H1 (cell line): ENCODE results near the gene RNGTT. TPM values are rescaled to one million over a fixed set of nuclear protein-coding genes. Genes with fewer than 3 reads are reported as not detected.

Source experiments
- CTCF ChIA-PET: fragments of 300-600 bp; sonication (Branson Sonifier 250); formaldehyde crosslinking; loops from one replicate; lab custom pipeline; 2021; ENCODE audit not compliant: partially characterized antibody; lab: Charles Lee
- POLR2A ChIA-PET: fragments of 300-600 bp; sonication (Branson Sonifier 250); formaldehyde crosslinking; loops from one replicate; lab custom pipeline; 2021; ENCODE audit warnings: inconsistent platforms; ENCODE audit not compliant: partially characterized antibody; lab: Charles Lee
- DNase-seq, 2 experiments: peaks; one replicate each; pipeline versions ENCODE4 v3.0.0 to v3.0.0-alpha.2; 2010 to 2022; ENCODE audit warnings: low spot score in 2 of 2, low read depth in 1 of 2, mixed read lengths in 1 of 2
- FAIRE-seq: peaks from 2 replicates; lab custom pipeline; 2011; peaks lifted over from hg19 to GRCh38; lab: Jason Lieb, UNC
- H2AFZ ChIP-seq: 2 replicates; pipeline ENCODE4 v1.8.1; 2012; ENCODE audit warnings: low read length, inconsistent platforms
- H2AK5ac ChIP-seq: 2 replicates; pipeline ENCODE4 v1.6.1; 2013; ENCODE audit warnings: low read depth, low read length
- H2BK120ac ChIP-seq: replicated peaks from 2 replicates; pipeline ENCODE3; 2013; ENCODE audit warnings: low read depth, low read length, inconsistent platforms
- H2BK12ac ChIP-seq: 2 replicates; pipeline ENCODE4 v1.6.1; 2013; ENCODE audit warnings: low read depth, low read length
- H2BK15ac ChIP-seq: 2 replicates; pipeline ENCODE4 v1.6.1; 2013; ENCODE audit warnings: low read length
- H2BK20ac ChIP-seq: 2 replicates; pipeline ENCODE4 v1.6.1; 2013; ENCODE audit warnings: low read length
- H2BK5ac ChIP-seq: 2 replicates; pipeline ENCODE4 v1.6.1; 2013; ENCODE audit warnings: low read depth, low read length
- H3K14ac ChIP-seq: 2 replicates; pipeline ENCODE4 v1.6.1; 2013; ENCODE audit warnings: inconsistent platforms; ENCODE audit not compliant: insufficient read length
- H3K18ac ChIP-seq: 2 replicates; pipeline ENCODE4 v1.6.1; 2013; ENCODE audit warnings: low read length; ENCODE audit errors: extremely low read depth
- H3K23ac ChIP-seq: 2 replicates; pipeline ENCODE4 v1.6.1; 2013; ENCODE audit warnings: inconsistent platforms; ENCODE audit not compliant: insufficient read length
- H3K23me2 ChIP-seq: 2 replicates; pipeline ENCODE4 v1.6.1; 2013; ENCODE audit warnings: low read depth, low read length
- H3K27ac ChIP-seq: 2 replicates; pipeline ENCODE4 v1.6.1; 2011; ENCODE audit warnings: low read depth, low read length, inconsistent platforms
- H3K27me3 ChIP-seq, 4 experiments: replicated peaks in 1 of 4; 1 replicate in 1 of 4; 2 replicates in 3 of 4; pipeline versions ENCODE4 v1.6.1 to v1.8.1; 2011 to 2013; ENCODE audit warnings: low read length in 3 of 4, mild to moderate bottlenecking in 3 of 4, inconsistent platforms in 2 of 4, mixed read lengths in 2 of 4, moderate library complexity in 1 of 4; ENCODE audit not compliant: control insufficient read depth in 3 of 4, insufficient read depth in 3 of 4; ENCODE audit errors: extremely low read depth in 1 of 4
- H3K36me3 ChIP-seq, 4 experiments: 2 replicates each; pipeline versions ENCODE4 v1.6.1 to v1.8.1; 2011 to 2013; ENCODE audit warnings: mild to moderate bottlenecking in 4 of 4, low read length in 3 of 4, moderate library complexity in 2 of 4, control low read depth in 1 of 4, inconsistent platforms in 1 of 4; ENCODE audit not compliant: insufficient read depth in 4 of 4, control insufficient read depth in 2 of 4
- H3K4ac ChIP-seq: replicated peaks from 2 replicates; pipeline ENCODE3; 2013; ENCODE audit warnings: low read length, low read depth, mixed read lengths, inconsistent platforms; ENCODE audit not compliant: insufficient read length
- H3K4me1 ChIP-seq, 4 experiments: replicated peaks in 1 of 4; 1 replicate in 1 of 4; 2 replicates in 3 of 4; pipeline versions ENCODE4 v1.6.1 to v1.8.1; 2011 to 2013; ENCODE audit warnings: low read length in 3 of 4, inconsistent platforms in 2 of 4, mixed read lengths in 1 of 4; ENCODE audit not compliant: insufficient read depth in 4 of 4, control insufficient read depth in 3 of 4
- H3K4me2 ChIP-seq, 2 experiments: 2 replicates each; pipeline versions ENCODE4 v1.6.1 to v1.8.1; 2011 to 2013; ENCODE audit warnings: low read depth in 2 of 2, low read length in 2 of 2, control low read depth in 1 of 2, inconsistent platforms in 1 of 2, mild to moderate bottlenecking in 1 of 2; ENCODE audit not compliant: insufficient read depth in 1 of 2
- H3K4me3 ChIP-seq, 4 experiments: fragments of 200-600, 300-600 bp in 1 of 4; sonication (generic), shearing (Covaris generic), sonication (Bioruptor Twin) in 1 of 4; 2 replicates each; pipeline versions ENCODE4 v1.5.1 to v1.8.1; 2011 to 2016; ENCODE audit warnings: low read length in 4 of 4, low read depth in 3 of 4, control low read depth in 2 of 4, inconsistent platforms in 2 of 4, mild to moderate bottlenecking in 2 of 4, mixed read lengths in 1 of 4, moderate library complexity in 1 of 4; ENCODE audit not compliant: insufficient read depth in 2 of 4; ENCODE audit errors: extremely low read depth in 1 of 4
- H3K56ac ChIP-seq: replicated peaks from 2 replicates; pipeline ENCODE3; 2013; ENCODE audit warnings: low read depth, mild to moderate bottlenecking, mixed read lengths, low read length, inconsistent platforms; ENCODE audit not compliant: insufficient read length
- H3K79me1 ChIP-seq: 2 replicates; pipeline ENCODE4 v1.6.1; 2013; ENCODE audit warnings: low read depth, low read length, control low read depth
- H3K79me2 ChIP-seq, 2 experiments: 2 replicates each; pipeline versions ENCODE4 v1.6.1 to v1.8.1; 2012 to 2013; ENCODE audit warnings: low read length in 2 of 2, mild to moderate bottlenecking in 2 of 2, inconsistent platforms in 1 of 2; ENCODE audit not compliant: insufficient read depth in 2 of 2, control insufficient read depth in 1 of 2
- H3K9ac ChIP-seq, 4 experiments: replicated peaks in 1 of 4; 1 replicate in 1 of 4; 2 replicates in 3 of 4; pipeline versions ENCODE4 v1.6.1 to v1.8.1; 2011 to 2013; ENCODE audit warnings: low read depth in 3 of 4, low read length in 3 of 4, control low read depth in 2 of 4, mild to moderate bottlenecking in 2 of 4, moderate library complexity in 2 of 4, inconsistent platforms in 1 of 4; ENCODE audit errors: extremely low read depth in 1 of 4
- H3K9me3 ChIP-seq, 2 experiments: 2 replicates each; pipeline versions ENCODE4 v1.6.1 to v1.8.1; 2012 to 2013; ENCODE audit warnings: mild to moderate bottlenecking in 2 of 2, moderate library complexity in 2 of 2, control low read depth in 1 of 2, inconsistent platforms in 1 of 2, low read depth in 1 of 2, low read length in 1 of 2, mixed read lengths in 1 of 2; ENCODE audit not compliant: insufficient read depth in 2 of 2
- H4K20me1 ChIP-seq, 2 experiments: replicated peaks in 1 of 2; 2 replicates each; pipeline versions ENCODE3 to v1.8.1; 2011 to 2013; ENCODE audit warnings: inconsistent platforms in 2 of 2, low read length in 2 of 2, mild to moderate bottlenecking in 1 of 2; ENCODE audit not compliant: insufficient read depth in 2 of 2, control insufficient read depth in 1 of 2
- H4K5ac ChIP-seq: 2 replicates; pipeline ENCODE4 v1.6.1; 2013; ENCODE audit warnings: low read length, low read depth, mixed read lengths, inconsistent platforms; ENCODE audit not compliant: insufficient read length
- H4K8ac ChIP-seq: 2 replicates; pipeline ENCODE4 v1.8.0; 2013; ENCODE audit warnings: mild to moderate bottlenecking, moderate library complexity, low read length, inconsistent platforms; ENCODE audit not compliant: insufficient read depth; ENCODE audit errors: extremely low read depth
- H4K91ac ChIP-seq: replicated peaks from 2 replicates; pipeline ENCODE3; 2013; ENCODE audit warnings: low read length, mixed read lengths, inconsistent platforms; ENCODE audit not compliant: insufficient read length
- EGR1 ChIP-seq: IDR thresholded peaks from 2 replicates; pipeline ENCODE4 v1.6.1; 2011; ENCODE audit warnings: low read depth, low read length, borderline replicate concordance
- whole genome bisulfite sequencing, 2 experiments: shearing (Covaris generic) in 1 of 2; methylation state at CpG; one replicate each; pipeline versions ENCODE4 v1.1.6 to v1.1.7; 2013 to 2015; ENCODE audit warnings: low lambda C conversion rate in 2 of 2, mixed read lengths in 2 of 2, inconsistent platforms in 1 of 2, low coverage in 1 of 2, missing lambda C conversion rate in 1 of 2; ENCODE audit not compliant: insufficient replicate concordance in 2 of 2, insufficient coverage in 1 of 2, insufficient read length in 1 of 2; ENCODE audit errors: extremely low coverage in 1 of 2, missing lambda C conversion rate in 1 of 2; 5-methylcytosine and 5-hydroxymethylcytosine counted together
- polyA plus RNA-seq, 7 experiments: library from polyadenylated mRNA; depleted of rRNA in 3 of 7; stranded (reverse) in 5 of 7; unstranded in 2 of 7; fragments of >200 nt in 5 of 7; fragments of 200-250 nt in 2 of 7; gene quantifications; 1 replicate in 5 of 7; 2 replicates in 1 of 7; 4 replicates in 1 of 7; pipeline versions ENCODE4 v1.2.1 to v1.2.3, GENCODE V29; 2011 to 2013; ENCODE audit warnings: missing spikeins in 2 of 7, mixed read lengths in 2 of 7
- total RNA-seq: library from RNA; stranded (reverse); fragmentation: NEBNext Ultra II Directional; extraction: Animal tissue kit (Norgen Biotek cat#: 25700); gene quantifications from 2 replicates; pipeline ENCODE4 v1.2.1, GENCODE V29; 2021

Gene RNGTT
- total and polyA plus RNA-seq, 2 of the 8 experiments (the other 6 are each of a cell fraction or from before 2014, with no cell fraction given) = 3.6 to 21.2 TPM

- Histone ChIP-seq H3K9me3 (no peaks in the 10 kb centered on the region), H3K23ac (no peak overlapping the region), H3K79me2 (no peaks in the 10 kb centered on the region), H2BK15ac (no peak overlapping the region), H3K27me3 (no peaks in the 10 kb centered on the region), H4K20me1 (no peaks in the 10 kb centered on the region), H3K36me3 (peaks cover 0 to 5% (median 3%) of the 10 kb centered on the region in 4 experiments; a peak in 2 of 8 replicates), H3K4me1 (no peaks in the 10 kb centered on the region), H3K4me2 (no peak overlapping the region), H2BK5ac (no peak overlapping the region), H2BK12ac (no peak overlapping the region), H3K27ac (no peak overlapping the region), H3K4ac (no peak overlapping the region), H3K9ac (no peak overlapping the region), H3K23me2 (no peaks in the 10 kb centered on the region), H4K8ac (no peak overlapping the region), H2AK5ac (no peak overlapping the region), H4K5ac (no peak overlapping the region), H3K56ac (no peak overlapping the region), H3K14ac (no peak overlapping the region), H2AFZ (no peak overlapping the region), H3K79me1 (no peaks in the 10 kb centered on the region), H2BK20ac (no peak overlapping the region), H3K4me3 (no peak overlapping the region), H3K18ac (no peak overlapping the region), H4K91ac (no peak overlapping the region), H2BK120ac (no peak overlapping the region)
- ChIA-PET CTCF (no interaction called here), POLR2A (no interaction called here)
- 81% methylated on average over 1 of the region's 1 CpG; no CpG with 5 or more reads in 1 of the 2 experiments for whole genome bisulfite sequencing, 2 experiments
- DNase-seq = no peak
- no peak for TF ChIP-seq EGR1
- FAIRE-seq = no peak
Measured at GRCh38 chr6:88920774-88921733, 42.4 kb downstream of the RNGTT start.
